Body of pancreas (tissue), 4 donors: ENCODE data around the gene IL16.

ENCODE experiments used
- POLR2A ChIP-seq, 3 donors: fragments of 450-650 bp; IDR thresholded peaks; one replicate each; pipeline ENCODE4 v1.6.1; 2016; ENCODE audit warnings: antibody characterized with exemption in 3 of 3, mild to moderate bottlenecking in 2 of 3
- TF ChIP-seq, protein P1 (sequence below), 7 experiments: fragments of 450-650 bp in 4 of 7; fragments of 200-600 bp in 3 of 7; sonication (generic) in 3 of 7; IDR thresholded peaks; one replicate each; pipeline ENCODE4 v1.5.1; 2016 to 2019; ENCODE audit warnings: antibody characterized with exemption in 7 of 7

DNA sequence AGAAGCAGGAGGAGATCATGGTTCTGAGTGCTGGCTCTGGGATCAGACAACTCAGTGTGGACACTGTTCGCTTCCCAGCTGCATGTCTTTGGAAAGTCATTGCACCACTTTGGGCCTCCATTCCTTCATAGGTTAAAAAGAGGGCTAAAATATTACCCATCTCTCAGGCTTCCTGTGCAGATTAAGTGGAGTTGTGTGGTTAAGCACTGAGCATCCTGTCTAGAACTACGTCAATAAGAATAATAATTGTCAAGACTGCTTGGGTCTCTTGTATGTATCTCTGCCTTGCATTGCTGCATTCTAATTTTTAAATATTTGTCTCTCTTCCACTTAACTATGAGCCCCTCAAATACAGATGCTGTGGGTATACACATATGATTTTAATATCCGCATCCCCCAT lies 40.4 kb upstream of the IL16 start:
- TF ChIP-seq POLR2A (IDR thresholded peaks at IDR 0.05): no peak
- TF ChIP-seq, protein P1, sequence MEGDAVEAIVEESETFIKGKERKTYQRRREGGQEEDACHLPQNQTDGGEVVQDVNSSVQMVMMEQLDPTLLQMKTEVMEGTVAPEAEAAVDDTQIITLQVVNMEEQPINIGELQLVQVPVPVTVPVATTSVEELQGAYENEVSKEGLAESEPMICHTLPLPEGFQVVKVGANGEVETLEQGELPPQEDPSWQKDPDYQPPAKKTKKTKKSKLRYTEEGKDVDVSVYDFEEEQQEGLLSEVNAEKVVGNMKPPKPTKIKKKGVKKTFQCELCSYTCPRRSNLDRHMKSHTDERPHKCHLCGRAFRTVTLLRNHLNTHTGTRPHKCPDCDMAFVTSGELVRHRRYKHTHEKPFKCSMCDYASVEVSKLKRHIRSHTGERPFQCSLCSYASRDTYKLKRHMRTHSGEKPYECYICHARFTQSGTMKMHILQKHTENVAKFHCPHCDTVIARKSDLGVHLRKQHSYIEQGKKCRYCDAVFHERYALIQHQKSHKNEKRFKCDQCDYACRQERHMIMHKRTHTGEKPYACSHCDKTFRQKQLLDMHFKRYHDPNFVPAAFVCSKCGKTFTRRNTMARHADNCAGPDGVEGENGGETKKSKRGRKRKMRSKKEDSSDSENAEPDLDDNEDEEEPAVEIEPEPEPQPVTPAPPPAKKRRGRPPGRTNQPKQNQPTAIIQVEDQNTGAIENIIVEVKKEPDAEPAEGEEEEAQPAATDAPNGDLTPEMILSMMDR (IDR thresholded peaks at IDR 0.05): no peak
